HG03045 (cell line): ENCODE results near the gene NECTIN1.

Experiments
- ATAC-seq: cut with Tn5 transposase; IDR thresholded peaks from one replicate; pipeline ENCODE4 v1.9.1; 2021; ENCODE audit warnings: mild to moderate bottlenecking, moderate library complexity; ENCODE audit not compliant: unreplicated experiment

The NECTIN1 gene

GRCh38 chr11:119676461-119677020, 52.5 kb downstream of the NECTIN1 start:
- no peak for ATAC-seq

- ATAC-seq: peak; percentile 90
Measured at GRCh38 chr11:119673759-119674336, 55.2 kb downstream of the NECTIN1 start.

GRCh38 chr11:119673052-119673758, 55.8 kb downstream of the NECTIN1 start:
- ATAC-seq: peak; percentile 9

- no peak for ATAC-seq
Measured at GRCh38 chr11:119672597-119672996, 56.4 kb downstream of the NECTIN1 start.

- no peak for ATAC-seq
Measured at GRCh38 chr11:119671561-119672015, 57.4 kb downstream of the NECTIN1 start.

- ATAC-seq: no peak
Measured at GRCh38 chr11:119671051-119671450, 57.9 kb downstream of the NECTIN1 start.

GRCh38 chr11:119669487-119669886, 59.5 kb downstream of the NECTIN1 start:
- ATAC-seq: no peak

- ATAC-seq: no peak
Measured at GRCh38 chr11:119668676-119669075, 60.3 kb downstream of the NECTIN1 start.

GRCh38 chr11:119666463-119667131, 62.4 kb downstream of the NECTIN1 start:
- ATAC-seq: peak; percentile 85

- no peak for ATAC-seq
Measured at GRCh38 chr11:119666061-119666460, 62.9 kb downstream of the NECTIN1 start.

GRCh38 chr11:119664701-119665420, 64.1 kb downstream of the NECTIN1 start:
- ATAC-seq: no peak

GRCh38 chr11:119664063-119664572, 64.9 kb downstream of the NECTIN1 start:
- ATAC-seq: no peak

- ATAC-seq: no peak
Measured at GRCh38 chr11:119663279-119663678, 65.7 kb downstream of the NECTIN1 start.

GRCh38 chr11:119661226-119661625, 67.8 kb downstream of the NECTIN1 start:
- ATAC-seq: no peak

- ATAC-seq: no peak
Measured at GRCh38 chr11:119659971-119660723, 68.9 kb downstream of the NECTIN1 start.

- ATAC-seq: no peak
Measured at GRCh38 chr11:119652907-119653659, 75.9 kb downstream of the NECTIN1 start.

- no peak for ATAC-seq
Measured at GRCh38 chr11:119651802-119652584, 77.0 kb downstream of the NECTIN1 start.

GRCh38 chr11:119650251-119650650, 78.7 kb downstream of the NECTIN1 start:
- ATAC-seq: no peak

GRCh38 chr11:119647254-119647653, 81.7 kb downstream of the NECTIN1 start:
- no peak for ATAC-seq
